Keratinocyte (primary cell): ENCODE measurements around the gene BSG. TPM values are rescaled to one million over a fixed set of nuclear protein-coding genes. Genes with fewer than 3 reads are reported as not detected.

Experiments used
- DNase-seq: peaks from one replicate; pipeline ENCODE4 v3.0.0-alpha.2; 2011; ENCODE audit warnings: low read depth, missing footprints, low spot score
- FAIRE-seq: peaks from 2 replicates; lab custom pipeline; 2011; peaks lifted over from hg19 to GRCh38; lab: Jason Lieb, UNC
- H2AFZ ChIP-seq: 2 replicates; pipeline ENCODE4 v1.6.0; 2012; ENCODE audit warnings: low read length, control low read depth, inconsistent platforms; ENCODE audit not compliant: control insufficient read depth
- H3K27ac ChIP-seq: 2 replicates; pipeline ENCODE4 v1.5.1; 2011; ENCODE audit warnings: low read length; ENCODE audit not compliant: control insufficient read depth, insufficient read depth
- H3K27me3 ChIP-seq: 3 replicates; pipeline ENCODE4 v1.6.0; 2011; ENCODE audit warnings: low read length; ENCODE audit not compliant: control insufficient read depth, insufficient read depth; ENCODE audit errors: extremely low read depth
- H3K36me3 ChIP-seq, 2 experiments: 2 replicates in 1 of 2; 3 replicates in 1 of 2; pipeline ENCODE4 v1.5.1; 2011; ENCODE audit warnings: low read length in 2 of 2, mild to moderate bottlenecking in 1 of 2; ENCODE audit not compliant: control insufficient read depth in 2 of 2, insufficient read depth in 2 of 2; ENCODE audit errors: extremely low read depth in 1 of 2
- H3K4me1 ChIP-seq: 3 replicates; pipeline ENCODE4 v1.5.1; 2011; ENCODE audit warnings: low read length; ENCODE audit not compliant: control insufficient read depth, insufficient read depth; ENCODE audit errors: extremely low read depth
- H3K4me2 ChIP-seq: 3 replicates; pipeline ENCODE4 v1.6.0; 2011; ENCODE audit warnings: low read depth, low read length; ENCODE audit not compliant: control insufficient read depth, insufficient read depth; ENCODE audit errors: extremely low read depth
- H3K4me3 ChIP-seq, 3 experiments: fragments of 200-600 bp in 1 of 3; sonication (generic) in 1 of 3; 2 replicates in 2 of 3; 3 replicates in 1 of 3; pipeline ENCODE4 v1.5.1; 2011 to 2016; ENCODE audit warnings: low read length in 3 of 3, mild to moderate bottlenecking in 3 of 3, control low read depth in 2 of 3, inconsistent platforms in 1 of 3, low read depth in 1 of 3, mixed read lengths in 1 of 3, mixed run types in 1 of 3, moderate library complexity in 1 of 3; ENCODE audit not compliant: control insufficient read depth in 2 of 3, insufficient read depth in 2 of 3; ENCODE audit errors: extremely low read depth in 1 of 3
- H3K79me2 ChIP-seq: 2 replicates; pipeline ENCODE4 v1.6.0; 2012; ENCODE audit warnings: low read length; ENCODE audit not compliant: control insufficient read depth, insufficient read depth
- H3K9ac ChIP-seq: 3 replicates; pipeline ENCODE4 v1.6.0; 2011; ENCODE audit warnings: low read length; ENCODE audit not compliant: control insufficient read depth, insufficient read depth; ENCODE audit errors: extremely low read depth
- H3K9me1 ChIP-seq: 3 replicates; pipeline ENCODE4 v1.6.0; 2011; ENCODE audit warnings: low read length; ENCODE audit not compliant: control insufficient read depth, insufficient read depth; ENCODE audit errors: extremely low read depth
- H3K9me3 ChIP-seq: 2 replicates; pipeline ENCODE4 v1.5.1; 2012; ENCODE audit warnings: low read depth, low read length; ENCODE audit not compliant: control insufficient read depth
- H4K20me1 ChIP-seq: 3 replicates; pipeline ENCODE4 v1.6.0; 2011; ENCODE audit warnings: low read length; ENCODE audit not compliant: control insufficient read depth, insufficient read depth; ENCODE audit errors: extremely low read depth
- CTCF ChIP-seq, 3 experiments: IDR thresholded peaks in 1 of 3; conservative IDR thresholded peaks in 1 of 3; optimal IDR thresholded peaks in 1 of 3; 2 replicates in 2 of 3; 3 replicates in 1 of 3; pipeline versions ENCODE3 to v1.5.1; 2011; ENCODE audit warnings: low read length in 3 of 3, mild to moderate bottlenecking in 3 of 3, moderate library complexity in 2 of 3, control low read depth in 1 of 3, inconsistent platforms in 1 of 3; ENCODE audit not compliant: insufficient read depth in 2 of 3; ENCODE audit errors: extremely low read depth in 1 of 3
- EZH2 ChIP-seq: IDR thresholded peaks from one replicate; pipeline ENCODE4 v1.6.1; 2012; ENCODE audit warnings: inconsistent platforms, mild to moderate bottlenecking, low read length, moderate library complexity
- dilution Hi-C: fragments of 300-500 bp; cut with MboI; formaldehyde crosslinking; loops from one replicate; pipeline ENCODE4 v1.7.0; 2020; ENCODE audit warnings: low sequenced_read_pairs; ENCODE audit not compliant: extremely low pct_ligation_motif_present
- polyA plus RNA-seq, 5 experiments: library from polyadenylated mRNA; depleted of rRNA in 3 of 5; stranded (reverse) in 3 of 5; stranded (forward) in 1 of 5; unstranded in 1 of 5; fragments of >200 nt; gene quantifications; 1 replicate in 1 of 5; 2 replicates in 3 of 5; 3 replicates in 1 of 5; pipeline versions ENCODE4 v1.2.1 to v1.2.3, GENCODE V29; 2011 to 2012; ENCODE audit warnings: missing spikeins in 2 of 5, low read depth in 1 of 5, low replicate concordance in 1 of 5

Gene BSG
- polyA plus RNA-seq, 1 donor (not counting 4 experiments of a cell fraction or from before 2014, with no cell fraction given) = 388 TPM

- DNase-seq (no peak), FAIRE-seq (no peak)
- Histone ChIP-seq H3K4me2 (no peak overlapping the region), H3K9me1 (no peaks in the 10 kb centered on the region), H3K79me2 (no peaks in the 10 kb centered on the region), H3K27me3 (peaks cover 3% of the 10 kb centered on the region), H3K4me3 (no peak overlapping the region), H3K9me3 (no peaks in the 10 kb centered on the region), H3K9ac (no peak overlapping the region), H4K20me1 (no peaks in the 10 kb centered on the region), H3K4me1 (no peaks in the 10 kb centered on the region), H3K36me3 (no peaks in the 10 kb centered on the region), H2AFZ (no peak overlapping the region), H3K27ac (no peak overlapping the region)
- no peak for TF ChIP-seq EZH2
- TF ChIP-seq CTCF (optimal IDR thresholded peaks at IDR 0.05 in 1 of 3, IDR thresholded peaks at IDR 0.05 in 1 of 3, conservative IDR thresholded peaks at IDR 0.05 in 1 of 3; ENCODE audit: extremely low read depth in 1 of 3, insufficient read depth in 2 of 3, low read length in 3 of 3) = no peak
- dilution Hi-C loops = no loop called here
These were observed 13.5 kb upstream of the BSG start for GRCh38 chr19:558770-559439.

DNA sequence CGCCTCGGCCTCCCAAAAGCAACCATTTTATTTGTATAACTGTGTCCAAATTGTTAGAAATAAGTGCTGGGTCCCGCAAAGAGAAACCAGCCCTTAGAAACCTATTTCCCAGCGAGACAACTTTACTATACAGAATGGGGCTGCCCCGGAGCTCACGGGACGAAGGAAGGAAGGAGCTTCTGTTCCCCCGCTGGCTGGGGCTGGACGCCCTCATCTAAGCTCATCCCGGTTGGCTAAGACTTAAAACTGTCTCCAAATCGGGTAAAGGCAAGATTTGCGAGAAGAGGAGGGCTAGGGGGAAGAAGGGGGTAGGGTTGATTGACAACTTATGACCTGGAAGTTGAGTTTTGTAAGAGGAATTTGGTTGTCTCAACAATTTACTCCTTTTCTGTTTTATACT, 12.3 kb upstream of the BSG start:
- Histone ChIP-seq H2AFZ (no peak overlapping the region), H3K9ac (no peak overlapping the region), H3K27ac (no peak overlapping the region), H3K79me2 (no peaks in the 10 kb centered on the region), H3K9me3 (no peaks in the 10 kb centered on the region), H4K20me1 (no peaks in the 10 kb centered on the region), H3K36me3 (no peaks in the 10 kb centered on the region), H3K27me3 (no peaks in the 10 kb centered on the region), H3K9me1 (no peaks in the 10 kb centered on the region), H3K4me3 (no peak overlapping the region), H3K4me1 (no peaks in the 10 kb centered on the region), H3K4me2 (no peak overlapping the region)
- no peak for FAIRE-seq
- no peak for TF ChIP-seq EZH2
- no peak for TF ChIP-seq CTCF (optimal IDR thresholded peaks at IDR 0.05 in 1 of 3, IDR thresholded peaks at IDR 0.05 in 1 of 3, conservative IDR thresholded peaks at IDR 0.05 in 1 of 3; ENCODE audit: extremely low read depth in 1 of 3, insufficient read depth in 2 of 3, low read length in 3 of 3)
- dilution Hi-C loops = no loop called here
- DNase-seq = no peak
